Left kidney (tissue), 2 donors: ENCODE data around the gene KANSL1. TPM values are rescaled to one million over a fixed set of nuclear protein-coding genes. Genes with fewer than 3 reads are reported as not detected.

Source experiments
- DNase-seq: peaks from one replicate; pipeline ENCODE4 v3.0.0-alpha.2; 2013
- polyA plus RNA-seq: library from polyadenylated mRNA; unstranded; fragments of 120-200 nt; gene quantifications from one replicate; pipeline ENCODE4 v1.2.1, GENCODE V29; 2013; ENCODE audit not compliant: insufficient read length

The KANSL1 gene
- polyA plus RNA-seq, 1 donor: 95.8 TPM

DNA sequence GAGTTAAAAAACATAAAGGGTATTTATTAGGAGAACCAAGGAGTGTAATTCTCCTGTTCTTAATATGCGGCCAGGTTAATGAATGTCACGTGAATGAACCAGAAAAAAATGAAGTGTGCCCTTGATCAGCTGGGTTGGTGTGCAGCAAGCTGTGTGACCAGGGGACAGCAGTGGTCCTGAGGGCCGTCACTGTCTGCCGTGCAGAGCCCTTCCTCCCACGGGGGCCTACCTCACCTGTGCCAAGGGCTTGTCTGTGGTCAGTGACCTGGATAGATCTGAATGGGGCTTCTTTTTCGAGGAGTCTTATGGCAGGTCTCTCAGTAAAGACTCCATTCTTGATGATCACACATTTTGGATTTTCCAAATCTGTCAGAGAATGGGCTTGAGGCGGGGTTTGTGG is 211.9 kb downstream of the KANSL1 start:
- DNase-seq: no peak

DNA sequence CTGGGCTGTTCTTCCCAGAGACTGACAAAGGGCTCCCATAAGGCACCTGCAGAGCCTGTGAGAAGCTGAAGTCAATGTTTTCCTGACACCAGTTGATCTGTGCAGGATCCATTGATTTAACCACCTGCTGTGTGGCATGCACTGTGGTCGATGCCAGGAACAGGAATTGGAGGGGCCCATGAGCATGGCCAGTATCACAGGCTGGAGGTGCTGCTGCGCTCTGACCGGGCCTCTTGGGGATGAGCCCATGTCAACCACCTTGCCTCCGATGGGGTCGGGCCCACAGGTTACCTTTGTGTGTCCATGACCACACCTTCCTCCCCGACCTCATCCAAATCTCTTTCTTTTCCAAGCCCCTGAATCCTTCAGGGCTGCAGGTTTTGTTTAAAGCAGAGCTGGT is 212.4 kb downstream of the KANSL1 start:
- no peak for DNase-seq

Other genes starting within 250 kb of the KANSL1 start
- gene STH, start 194.2 kb downstream of the KANSL1 start, polyA plus RNA-seq: not detected
- 7.8 TPM for gene LRRC37A, start 101.7 kb upstream of the KANSL1 start, polyA plus RNA-seq
- gene ARL17B, start 168.3 kb upstream of the KANSL1 start, polyA plus RNA-seq: 16.5 TPM